ENCODE measurements around the gene CRYZ.
"Not testable (repeated sequence)": the region's sequence is repeated elsewhere in the genome, so short reads cannot be mapped to it uniquely, and the experiment has no call there.

The CRYZ gene, protein sequence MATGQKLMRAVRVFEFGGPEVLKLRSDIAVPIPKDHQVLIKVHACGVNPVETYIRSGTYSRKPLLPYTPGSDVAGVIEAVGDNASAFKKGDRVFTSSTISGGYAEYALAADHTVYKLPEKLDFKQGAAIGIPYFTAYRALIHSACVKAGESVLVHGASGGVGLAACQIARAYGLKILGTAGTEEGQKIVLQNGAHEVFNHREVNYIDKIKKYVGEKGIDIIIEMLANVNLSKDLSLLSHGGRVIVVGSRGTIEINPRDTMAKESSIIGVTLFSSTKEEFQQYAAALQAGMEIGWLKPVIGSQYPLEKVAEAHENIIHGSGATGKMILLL

GRCh38 chr1:74732960-74733603 lies at the start of gene CRYZ, which contains the start of gene TYW3:
Gene CRYZ, minus strand, starts transcription at chr1:74733050. Its CDS starts 8,229 bp downstream, at chr1:74724821.
Gene TYW3, plus strand, starts transcription at chr1:74733152. Its CDS starts 93 bp downstream, at chr1:74733245.
- peak; percentile 81 for FAIRE-seq
- peak; percentile 86 for DNase-seq (ENCODE audit: low spot score)

GRCh38 chr1:74780594-74780993 lies 47.7 kb upstream of the CRYZ start:
- FAIRE-seq (no peak), DNase-seq (ENCODE audit: low spot score) (no peak)

- FAIRE-seq = no peak
- no peak for DNase-seq (ENCODE audit: low spot score)
These were observed 46.9 kb upstream of the CRYZ start for GRCh38 chr1:74779750-74780149.

GRCh38 chr1:74777525-74777924 lies 44.7 kb upstream of the CRYZ start:
- DNase-seq (ENCODE audit: low spot score) (no peak), FAIRE-seq (no peak)

DNA sequence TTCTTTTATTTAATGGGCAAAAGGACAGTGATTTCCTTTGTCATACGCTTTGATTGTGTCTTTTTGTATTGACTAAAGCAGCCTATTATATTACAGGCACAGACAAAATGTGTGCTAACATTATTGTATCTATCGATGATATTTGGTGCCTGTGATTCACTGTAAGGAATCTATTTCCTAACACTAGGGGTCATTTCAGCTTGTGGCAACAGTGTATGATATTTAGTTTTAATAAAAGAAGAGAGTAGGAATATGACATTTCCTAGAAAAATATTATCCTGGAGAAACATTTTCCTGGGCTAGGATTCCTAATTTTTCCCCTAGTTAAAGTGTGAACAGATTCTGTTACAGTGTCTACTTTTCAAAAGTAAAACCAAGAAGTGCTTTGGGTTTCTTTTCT lies 42.9 kb upstream of the CRYZ start:
- DNase-seq (ENCODE audit: low spot score) (no peak), FAIRE-seq (no peak)

- no peak for FAIRE-seq
- no peak for DNase-seq (ENCODE audit: low spot score)
These were observed 40.7 kb upstream of the CRYZ start for GRCh38 chr1:74773582-74773981.

DNA sequence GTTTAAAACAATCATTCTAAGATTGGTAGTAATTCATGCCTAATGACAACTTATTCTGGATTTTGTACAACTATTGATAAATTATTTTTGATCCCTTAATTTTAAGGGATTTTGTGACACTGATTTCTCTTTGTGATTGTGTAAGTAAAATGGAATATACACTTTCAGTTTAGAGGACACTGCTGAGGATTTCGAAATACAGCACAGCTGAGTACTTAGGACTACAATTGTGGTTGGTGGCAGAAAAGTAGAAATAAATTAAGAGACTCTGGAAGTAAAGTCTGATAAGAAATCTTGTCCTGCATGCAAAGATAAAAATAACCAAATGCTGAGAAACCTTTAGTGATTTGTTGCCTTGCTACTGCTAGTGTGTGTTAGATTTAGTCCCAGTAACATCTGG lies 40.1 kb upstream of the CRYZ start:
- FAIRE-seq = no peak
- DNase-seq (ENCODE audit: low spot score) = no peak

DNA sequence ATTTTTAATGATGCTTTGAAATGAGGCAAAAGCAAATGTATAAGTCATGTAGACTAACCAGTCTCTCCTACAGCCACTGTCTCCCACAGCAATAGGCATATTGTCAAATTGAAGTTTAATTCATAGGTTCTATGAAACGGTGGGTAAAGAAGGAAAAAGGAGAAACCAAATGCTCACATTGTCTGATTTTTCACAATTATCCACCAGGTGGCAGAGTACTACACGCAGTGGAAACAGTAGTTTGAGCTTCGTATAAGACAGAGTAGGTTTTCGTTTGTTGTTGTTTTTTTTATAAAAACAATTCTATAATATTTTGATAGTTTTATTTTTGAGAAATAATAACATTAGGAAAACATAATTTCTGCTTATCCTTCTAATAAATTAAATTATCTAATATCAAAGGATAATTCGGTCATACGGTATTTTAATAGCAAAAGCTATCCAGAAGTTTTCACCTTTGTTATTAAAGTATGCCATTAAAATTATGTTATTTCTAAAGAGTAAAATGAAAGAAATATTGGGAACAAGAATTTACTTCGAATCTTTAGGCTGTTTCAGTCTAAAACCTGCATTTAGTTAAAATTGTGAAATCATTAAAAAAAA lies 39.2 kb upstream of the CRYZ start:
- FAIRE-seq (peak; percentile 85), DNase-seq (ENCODE audit: low spot score) (peak; percentile 36)

DNA sequence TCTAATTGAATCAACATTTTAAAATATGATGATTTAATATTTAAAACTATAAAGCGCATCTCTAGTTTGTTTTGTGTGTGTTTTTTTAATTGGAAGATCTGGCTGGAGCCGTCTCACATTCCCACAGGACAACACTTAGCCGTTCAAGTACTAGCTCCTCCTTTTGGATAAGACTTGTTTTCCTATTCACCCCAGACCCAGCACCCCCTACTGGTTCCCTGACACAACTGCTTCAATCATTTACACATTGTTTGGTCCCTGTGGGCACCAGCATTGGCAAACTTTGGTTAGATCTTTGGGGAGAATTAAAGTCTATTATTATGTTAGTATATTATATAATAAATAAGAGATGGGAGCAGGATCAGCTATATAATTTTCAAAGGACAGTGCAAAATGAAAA lies 34.6 kb upstream of the CRYZ start:
- FAIRE-seq (no peak), DNase-seq (ENCODE audit: low spot score) (no peak)

DNA sequence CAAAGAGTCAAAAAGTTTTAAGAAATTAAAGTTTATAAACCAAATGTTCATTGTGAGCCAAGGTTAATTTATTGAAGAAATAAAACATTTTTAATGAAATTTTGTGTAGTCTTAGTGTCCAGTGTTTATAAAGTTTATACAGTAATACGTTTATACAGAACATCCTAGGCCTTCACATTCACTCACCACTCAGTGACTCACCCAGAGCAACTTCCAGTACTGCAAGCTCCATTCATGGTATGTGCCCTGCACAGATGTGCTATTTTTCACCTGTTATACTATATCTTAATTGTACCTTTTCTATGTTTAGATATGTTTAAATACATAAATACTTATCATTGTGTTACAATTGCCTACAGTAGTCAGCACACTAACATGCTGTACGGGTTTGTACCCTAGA lies 33.7 kb upstream of the CRYZ start:
- DNase-seq (ENCODE audit: low spot score) (no peak), FAIRE-seq (no peak)

GRCh38 chr1:74763807-74764206 lies 31.0 kb upstream of the CRYZ start:
- DNase-seq (ENCODE audit: low spot score) = no peak
- no peak for FAIRE-seq

GRCh38 chr1:74756650-74757049 lies 23.8 kb upstream of the CRYZ start:
- FAIRE-seq; DNase-seq (ENCODE audit: low spot score): not testable (repeated sequence)

GRCh38 chr1:74755475-74755874 lies 22.6 kb upstream of the CRYZ start:
- no peak for FAIRE-seq

DNA sequence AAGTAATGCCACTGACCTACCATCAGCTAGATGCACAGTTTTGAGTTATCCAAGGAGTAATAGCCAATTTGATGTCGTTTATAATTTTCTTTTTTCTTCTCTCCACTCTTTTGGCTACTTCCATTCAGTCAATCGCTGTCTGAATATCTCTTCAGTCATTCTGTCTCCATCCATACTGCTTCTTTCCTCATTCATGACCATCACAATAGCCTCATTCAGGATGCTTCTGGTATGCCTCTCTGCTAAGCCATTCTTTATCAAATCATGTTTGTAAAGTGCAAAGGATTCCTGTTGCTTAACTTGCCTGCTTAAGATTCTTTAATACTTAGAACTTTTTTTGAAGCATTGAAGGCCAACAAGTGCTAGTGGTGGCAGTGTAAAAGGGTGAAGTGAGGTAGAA lies 20.3 kb upstream of the CRYZ start:
- DNase-seq (ENCODE audit: low spot score) (no peak), FAIRE-seq (no peak)

More at GRCh38 chr1:74755475-74755874, 22.6 kb upstream of the CRYZ start:
- no peak for DNase-seq (ENCODE audit: low spot score)

DNA sequence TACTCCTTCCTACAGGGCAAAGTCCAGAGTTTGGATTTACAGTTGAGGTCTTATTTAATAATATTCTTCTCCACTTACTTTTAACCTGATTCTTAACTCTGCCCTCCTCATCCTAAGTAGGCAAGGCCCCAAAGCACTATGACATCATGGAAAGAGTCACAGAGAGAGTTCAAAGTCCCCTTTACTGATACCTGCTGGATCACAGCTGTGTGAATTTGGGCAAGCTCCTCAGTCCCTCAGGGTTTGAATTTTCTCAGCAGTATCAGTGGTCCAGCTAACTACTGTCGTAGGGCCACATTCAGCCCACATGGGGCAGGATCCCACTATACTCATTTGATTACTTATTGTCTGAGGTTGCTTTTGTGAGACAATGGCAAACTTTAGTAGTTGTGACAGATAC lies 16.1 kb upstream of the CRYZ start:
- no peak for DNase-seq (ENCODE audit: low spot score)
- no peak for FAIRE-seq

GRCh38 chr1:74745247-74745646 lies 12.4 kb upstream of the CRYZ start:
- not testable (repeated sequence) for FAIRE-seq

DNA sequence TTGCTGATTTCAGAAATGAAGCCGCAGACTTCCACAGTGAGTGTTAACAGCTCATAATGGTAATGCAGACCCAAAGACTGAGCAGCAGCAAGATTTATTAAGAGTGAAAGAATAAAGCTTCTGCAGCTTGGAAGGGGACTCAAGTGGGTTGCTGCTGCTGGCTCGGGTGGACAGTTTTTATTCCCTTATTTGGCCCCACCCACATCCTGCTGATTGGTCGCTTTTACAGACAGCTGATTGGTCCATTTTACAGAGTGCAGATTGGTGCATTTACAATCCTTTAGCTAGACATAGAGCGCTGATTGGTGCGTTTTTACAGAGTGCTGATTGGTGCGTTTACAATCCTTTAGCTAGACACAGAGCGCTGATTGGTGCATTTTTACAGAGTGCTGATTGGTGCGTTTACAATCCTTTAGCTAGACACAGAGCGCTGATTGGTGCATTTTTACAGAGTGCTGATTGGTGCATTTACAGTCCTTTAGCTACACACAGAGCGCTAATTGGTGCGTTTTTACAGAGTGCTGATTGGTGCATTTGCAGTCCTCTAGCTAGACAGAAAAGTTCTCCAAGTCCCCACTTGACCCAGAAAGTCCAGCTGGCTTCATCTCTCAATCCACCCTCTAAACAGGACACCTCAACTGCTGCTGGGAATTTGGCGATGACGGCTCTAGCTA lies 7.6 kb upstream of the CRYZ start:
- not testable (repeated sequence) for FAIRE-seq; DNase-seq (ENCODE audit: low spot score)

More at GRCh38 chr1:74745247-74745646, 12.4 kb upstream of the CRYZ start:
- not testable (repeated sequence) for DNase-seq (ENCODE audit: low spot score)

GRCh38 chr1:74737333-74737732 lies 4.5 kb upstream of the CRYZ start:
- FAIRE-seq = no peak
- no peak for DNase-seq (ENCODE audit: low spot score)

DNA sequence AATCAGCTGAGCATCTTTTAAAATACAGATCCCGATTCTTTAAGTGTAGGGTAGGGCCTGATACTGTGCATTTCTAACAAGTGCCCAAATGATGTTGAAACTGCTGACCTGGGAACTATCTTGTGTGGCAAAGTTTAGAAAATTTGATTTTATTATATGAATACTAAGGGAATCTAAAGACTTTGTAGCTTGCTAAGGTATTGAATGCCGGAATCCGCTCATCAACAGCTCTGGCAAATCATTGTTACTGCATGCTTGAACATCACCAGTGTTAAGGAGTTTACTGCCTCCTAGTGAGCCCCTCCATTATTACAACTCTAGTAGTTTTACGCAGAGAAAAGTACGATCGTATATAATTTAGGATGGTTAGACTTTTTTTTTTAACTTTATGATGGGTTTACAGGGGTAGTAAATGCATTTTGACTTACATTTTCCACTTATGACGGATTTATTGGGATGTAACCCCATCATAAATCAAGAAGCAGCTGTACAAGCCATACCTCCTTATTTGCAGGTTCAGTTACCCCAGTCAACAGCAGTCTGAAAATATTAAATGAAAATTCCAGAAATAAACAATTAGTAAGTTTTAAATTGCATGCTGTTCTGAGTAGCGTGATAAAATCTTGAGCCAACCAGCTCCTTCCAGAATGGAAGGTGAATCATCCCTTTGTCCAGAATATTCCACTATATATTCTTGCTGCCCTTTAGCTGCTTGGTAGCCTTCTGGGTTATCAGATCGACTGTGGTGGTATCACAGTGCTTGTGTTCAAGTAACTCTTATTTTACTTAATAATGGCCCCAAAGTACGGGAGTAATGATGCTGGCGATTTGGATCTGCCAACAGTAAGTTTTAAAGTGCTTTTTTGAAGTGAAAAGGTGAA lies 994 bp upstream of the CRYZ start:
- DNase-seq (ENCODE audit: low spot score) (peak; percentile 75), FAIRE-seq (peak; percentile 69)

DNA sequence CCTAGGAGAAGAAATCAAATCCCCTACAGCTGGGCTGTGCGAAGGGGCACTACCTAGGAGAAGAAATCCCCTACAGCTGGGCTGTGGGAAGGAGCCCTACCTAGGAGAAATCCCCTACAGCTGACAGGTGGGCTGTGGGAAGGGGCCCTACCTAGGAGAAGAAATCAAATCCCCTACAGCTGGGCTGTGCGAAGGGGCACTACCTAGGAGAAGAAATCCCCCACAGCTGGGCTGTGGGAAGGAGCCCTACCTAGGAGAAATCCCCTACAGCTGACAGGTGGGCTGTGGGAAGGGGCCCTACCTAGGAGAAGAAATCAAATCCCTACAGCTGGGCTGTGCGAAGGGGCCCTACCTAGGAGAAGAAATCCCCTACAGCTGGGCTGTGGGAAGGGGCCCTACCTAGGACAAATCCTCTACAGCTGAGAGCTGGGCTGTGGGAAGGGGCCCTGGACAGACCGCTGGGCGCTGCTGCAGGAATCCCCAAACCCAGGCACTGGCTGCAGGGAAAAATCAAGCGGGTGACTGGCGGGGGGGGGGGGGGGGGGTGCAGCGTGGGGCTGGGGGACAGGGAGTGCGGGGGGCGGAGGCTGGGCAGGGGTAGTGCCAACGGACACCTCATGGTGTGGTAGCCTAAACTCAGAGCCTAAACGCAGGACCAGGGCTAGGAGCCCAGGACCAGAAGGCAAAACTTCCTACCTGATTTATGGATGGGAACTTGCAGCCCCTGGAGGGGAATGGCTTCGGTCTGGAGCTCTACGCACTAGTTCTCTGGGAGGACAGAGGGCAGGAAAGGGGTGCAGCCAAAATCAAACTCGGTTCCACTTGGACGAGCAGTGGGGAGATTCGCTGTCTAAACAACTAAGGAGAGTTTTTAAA lies 541 bp downstream of the CRYZ start:
- not testable (repeated sequence) for DNase-seq (ENCODE audit: low spot score); FAIRE-seq
